ENCODE results near the gene SYNPO.

SYNPO gene

GRCh38 chr5:150641824-150642566 lies 1.5 kb downstream of the SYNPO start:
- DNase-seq (ENCODE audit: low read depth), result no peak

GRCh38 chr5:150642567-150642927 lies 2.1 kb downstream of the SYNPO start:
- DNase-seq (ENCODE audit: low read depth), result peak; percentile 69

- no peak for DNase-seq (ENCODE audit: low read depth)
These were observed 2.7 kb downstream of the SYNPO start for GRCh38 chr5:150642991-150643710.

GRCh38 chr5:150644058-150644457 lies 3.6 kb downstream of the SYNPO start:
- DNase-seq (ENCODE audit: low read depth), result no peak

- DNase-seq (ENCODE audit: low read depth), result no peak
These were observed 4.1 kb downstream of the SYNPO start for GRCh38 chr5:150644514-150644913.

GRCh38 chr5:150645070-150645700 lies 4.7 kb downstream of the SYNPO start:
- DNase-seq (ENCODE audit: low read depth), result peak; percentile 85

GRCh38 chr5:150647275-150648251 lies 7.1 kb downstream of the SYNPO start:
- DNase-seq (ENCODE audit: low read depth), result no peak

GRCh38 chr5:150648294-150649107 lies 8.0 kb downstream of the SYNPO start:
- DNase-seq (ENCODE audit: low read depth), result no peak

- DNase-seq (ENCODE audit: low read depth), result no peak
These were observed 8.9 kb downstream of the SYNPO start for GRCh38 chr5:150649108-150650020.

GRCh38 chr5:150650021-150651006 lies 9.9 kb downstream of the SYNPO start:
- DNase-seq (ENCODE audit: low read depth), result no peak

GRCh38 chr5:150651382-150651781 lies 10.9 kb downstream of the SYNPO start:
- no peak for DNase-seq (ENCODE audit: low read depth)

- no peak for DNase-seq (ENCODE audit: low read depth)
These were observed 11.6 kb downstream of the SYNPO start for GRCh38 chr5:150651924-150652671.

- DNase-seq (ENCODE audit: low read depth), result no peak
These were observed 12.8 kb downstream of the SYNPO start for GRCh38 chr5:150653145-150653761.

GRCh38 chr5:150653762-150654556 lies 13.5 kb downstream of the SYNPO start:
- DNase-seq (ENCODE audit: low read depth), result no peak

- no peak for DNase-seq (ENCODE audit: low read depth)
These were observed 14.8 kb downstream of the SYNPO start for GRCh38 chr5:150655221-150655620.

All from stromal cell of bone marrow (primary cell).